Measurements from ENCODE around the gene TACR2.

DNA sequence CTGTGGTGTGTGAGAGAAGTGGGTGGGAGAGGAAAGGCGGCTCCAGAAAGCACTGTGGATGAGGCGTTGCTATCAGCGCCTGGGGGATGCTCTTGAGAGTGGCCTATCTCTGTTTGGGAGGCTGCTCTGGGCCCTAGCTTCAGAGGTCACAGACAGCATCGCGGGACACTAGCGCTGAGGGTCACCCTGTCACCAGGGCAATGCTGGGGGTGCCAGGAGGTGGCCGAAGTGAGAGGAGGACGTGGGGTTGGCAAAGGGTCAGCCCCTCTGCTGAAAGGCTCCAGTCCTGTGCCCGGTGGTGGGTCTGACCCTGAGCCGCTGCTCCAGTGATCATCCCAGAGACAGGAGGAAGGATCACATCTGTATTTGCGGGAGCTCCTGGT, 3.0 kb upstream of the TACR2 start:
- TF ChIP-seq POLR2AphosphoS5 (IDR thresholded peaks at IDR 0.05; ENCODE audit: low read depth, low read length), result no peak
- TF ChIP-seq, protein P1, sequence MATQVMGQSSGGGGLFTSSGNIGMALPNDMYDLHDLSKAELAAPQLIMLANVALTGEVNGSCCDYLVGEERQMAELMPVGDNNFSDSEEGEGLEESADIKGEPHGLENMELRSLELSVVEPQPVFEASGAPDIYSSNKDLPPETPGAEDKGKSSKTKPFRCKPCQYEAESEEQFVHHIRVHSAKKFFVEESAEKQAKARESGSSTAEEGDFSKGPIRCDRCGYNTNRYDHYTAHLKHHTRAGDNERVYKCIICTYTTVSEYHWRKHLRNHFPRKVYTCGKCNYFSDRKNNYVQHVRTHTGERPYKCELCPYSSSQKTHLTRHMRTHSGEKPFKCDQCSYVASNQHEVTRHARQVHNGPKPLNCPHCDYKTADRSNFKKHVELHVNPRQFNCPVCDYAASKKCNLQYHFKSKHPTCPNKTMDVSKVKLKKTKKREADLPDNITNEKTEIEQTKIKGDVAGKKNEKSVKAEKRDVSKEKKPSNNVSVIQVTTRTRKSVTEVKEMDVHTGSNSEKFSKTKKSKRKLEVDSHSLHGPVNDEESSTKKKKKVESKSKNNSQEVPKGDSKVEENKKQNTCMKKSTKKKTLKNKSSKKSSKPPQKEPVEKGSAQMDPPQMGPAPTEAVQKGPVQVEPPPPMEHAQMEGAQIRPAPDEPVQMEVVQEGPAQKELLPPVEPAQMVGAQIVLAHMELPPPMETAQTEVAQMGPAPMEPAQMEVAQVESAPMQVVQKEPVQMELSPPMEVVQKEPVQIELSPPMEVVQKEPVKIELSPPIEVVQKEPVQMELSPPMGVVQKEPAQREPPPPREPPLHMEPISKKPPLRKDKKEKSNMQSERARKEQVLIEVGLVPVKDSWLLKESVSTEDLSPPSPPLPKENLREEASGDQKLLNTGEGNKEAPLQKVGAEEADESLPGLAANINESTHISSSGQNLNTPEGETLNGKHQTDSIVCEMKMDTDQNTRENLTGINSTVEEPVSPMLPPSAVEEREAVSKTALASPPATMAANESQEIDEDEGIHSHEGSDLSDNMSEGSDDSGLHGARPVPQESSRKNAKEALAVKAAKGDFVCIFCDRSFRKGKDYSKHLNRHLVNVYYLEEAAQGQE (IDR thresholded peaks at IDR 0.05; ENCODE audit: insufficient read depth in 1 of 2, low read depth in 2 of 2, low read length in 2 of 2), result no peak
- no peak for TF ChIP-seq TAF1 (IDR thresholded peaks at IDR 0.05; ENCODE audit: borderline replicate concordance, insufficient read depth, low read length)
- TF ChIP-seq SIN3A (IDR thresholded peaks at IDR 0.05; ENCODE audit: borderline replicate concordance, insufficient read depth, low read length), result no peak

Measured in PFSK-1 (cell line).